PC-3 (cell line): ENCODE measurements around the gene DLL4.

Experiments
- EZH2 ChIP-seq: fragments of 300-600 bp; sonication (generic); IDR thresholded peaks from one replicate; pipeline ENCODE4 v1.6.1; 2017; ENCODE audit warnings: antibody characterized with exemption, mild to moderate bottlenecking, low read length; ENCODE audit not compliant: unreplicated experiment
- EZH2phosphoT487 ChIP-seq: fragments of 300-600 bp; sonication (generic); IDR thresholded peaks from 2 replicates; pipeline ENCODE4 v1.6.1; 2018; ENCODE audit warnings: mild to moderate bottlenecking, antibody characterized with exemption, low read length, borderline replicate concordance
- TF ChIP-seq, protein P1 (sequence below): fragments of 300-600 bp; sonication (generic); conservative IDR thresholded peaks from 2 replicates; pipeline ENCODE4 v1.5.1; 2017; ENCODE audit warnings: antibody characterized with exemption, low read depth, mild to moderate bottlenecking, low read length

DNA sequence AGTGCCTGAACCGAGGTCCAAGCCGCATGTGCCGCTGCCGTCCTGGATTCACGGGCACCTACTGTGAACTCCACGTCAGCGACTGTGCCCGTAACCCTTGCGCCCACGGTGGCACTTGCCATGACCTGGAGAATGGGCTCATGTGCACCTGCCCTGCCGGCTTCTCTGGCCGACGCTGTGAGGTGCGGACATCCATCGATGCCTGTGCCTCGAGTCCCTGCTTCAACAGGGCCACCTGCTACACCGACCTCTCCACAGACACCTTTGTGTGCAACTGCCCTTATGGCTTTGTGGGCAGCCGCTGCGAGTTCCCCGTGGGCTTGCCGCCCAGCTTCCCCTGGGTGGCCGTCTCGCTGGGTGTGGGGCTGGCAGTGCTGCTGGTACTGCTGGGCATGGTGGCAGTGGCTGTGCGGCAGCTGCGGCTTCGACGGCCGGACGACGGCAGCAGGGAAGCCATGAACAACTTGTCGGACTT is 7.1 kb downstream of the DLL4 start:
- TF ChIP-seq, protein P1, sequence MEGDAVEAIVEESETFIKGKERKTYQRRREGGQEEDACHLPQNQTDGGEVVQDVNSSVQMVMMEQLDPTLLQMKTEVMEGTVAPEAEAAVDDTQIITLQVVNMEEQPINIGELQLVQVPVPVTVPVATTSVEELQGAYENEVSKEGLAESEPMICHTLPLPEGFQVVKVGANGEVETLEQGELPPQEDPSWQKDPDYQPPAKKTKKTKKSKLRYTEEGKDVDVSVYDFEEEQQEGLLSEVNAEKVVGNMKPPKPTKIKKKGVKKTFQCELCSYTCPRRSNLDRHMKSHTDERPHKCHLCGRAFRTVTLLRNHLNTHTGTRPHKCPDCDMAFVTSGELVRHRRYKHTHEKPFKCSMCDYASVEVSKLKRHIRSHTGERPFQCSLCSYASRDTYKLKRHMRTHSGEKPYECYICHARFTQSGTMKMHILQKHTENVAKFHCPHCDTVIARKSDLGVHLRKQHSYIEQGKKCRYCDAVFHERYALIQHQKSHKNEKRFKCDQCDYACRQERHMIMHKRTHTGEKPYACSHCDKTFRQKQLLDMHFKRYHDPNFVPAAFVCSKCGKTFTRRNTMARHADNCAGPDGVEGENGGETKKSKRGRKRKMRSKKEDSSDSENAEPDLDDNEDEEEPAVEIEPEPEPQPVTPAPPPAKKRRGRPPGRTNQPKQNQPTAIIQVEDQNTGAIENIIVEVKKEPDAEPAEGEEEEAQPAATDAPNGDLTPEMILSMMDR, result no peak
- TF ChIP-seq EZH2phosphoT487 (no peak), EZH2 (no peak)
